ENCODE measurements around the gene FAF2.
"Not testable (repeated sequence)": the region's sequence is repeated elsewhere in the genome, so short reads cannot be mapped to it uniquely, and the experiment has no call there.

- TF ChIP-seq CTCF (IDR thresholded peaks at IDR 0.05; ENCODE audit: low read length); EZH2 (IDR thresholded peaks at IDR 0.05; ENCODE audit: borderline replicate concordance, low read length): not testable (repeated sequence)
Measured at GRCh38 chr5:176408252-176408573, 40.0 kb upstream of the FAF2 start.

Data from OCI-LY1 (cell line).